ENCODE data around the gene TIFAB.

The TIFAB gene

GRCh38 chr5:135460246-135461033 lies 8.3 kb upstream of the TIFAB start:
- in situ Hi-C loops (cut with MboI; ENCODE audit: low pct_unique_long_range_greater_than_20kb, low sequenced_read_pairs, unreplicated experiment), result loop anchor here (10.0 kb wide), 1 partner anchor 374 kb away; the partner anchor contains the start of gene SLC25A48
- TF ChIP-seq, protein P1, sequence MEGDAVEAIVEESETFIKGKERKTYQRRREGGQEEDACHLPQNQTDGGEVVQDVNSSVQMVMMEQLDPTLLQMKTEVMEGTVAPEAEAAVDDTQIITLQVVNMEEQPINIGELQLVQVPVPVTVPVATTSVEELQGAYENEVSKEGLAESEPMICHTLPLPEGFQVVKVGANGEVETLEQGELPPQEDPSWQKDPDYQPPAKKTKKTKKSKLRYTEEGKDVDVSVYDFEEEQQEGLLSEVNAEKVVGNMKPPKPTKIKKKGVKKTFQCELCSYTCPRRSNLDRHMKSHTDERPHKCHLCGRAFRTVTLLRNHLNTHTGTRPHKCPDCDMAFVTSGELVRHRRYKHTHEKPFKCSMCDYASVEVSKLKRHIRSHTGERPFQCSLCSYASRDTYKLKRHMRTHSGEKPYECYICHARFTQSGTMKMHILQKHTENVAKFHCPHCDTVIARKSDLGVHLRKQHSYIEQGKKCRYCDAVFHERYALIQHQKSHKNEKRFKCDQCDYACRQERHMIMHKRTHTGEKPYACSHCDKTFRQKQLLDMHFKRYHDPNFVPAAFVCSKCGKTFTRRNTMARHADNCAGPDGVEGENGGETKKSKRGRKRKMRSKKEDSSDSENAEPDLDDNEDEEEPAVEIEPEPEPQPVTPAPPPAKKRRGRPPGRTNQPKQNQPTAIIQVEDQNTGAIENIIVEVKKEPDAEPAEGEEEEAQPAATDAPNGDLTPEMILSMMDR (IDR thresholded peaks at IDR 0.05; ENCODE audit: extremely low read depth, insufficient read depth, missing control alignments), result no peak
- DNase-seq (ENCODE audit: low spot score), result no peak

- in situ Hi-C loops (cut with MboI; ENCODE audit: low pct_unique_long_range_greater_than_20kb, low sequenced_read_pairs, unreplicated experiment), result loop anchor here (5.0 kb wide), 1 partner anchor 98 kb away; no protein-coding TSS in a partner anchor
- no peak for DNase-seq (ENCODE audit: low spot score)
Measured at GRCh38 chr5:135458921-135459331, 6.8 kb upstream of the TIFAB start.

GRCh38 chr5:135458356-135458755 lies 6.2 kb upstream of the TIFAB start:
- TF ChIP-seq, protein P1 (IDR thresholded peaks at IDR 0.05; ENCODE audit: extremely low read depth, insufficient read depth, missing control alignments), result no peak
- in situ Hi-C loops (cut with MboI; ENCODE audit: low pct_unique_long_range_greater_than_20kb, low sequenced_read_pairs, unreplicated experiment), result loop anchor here (5.0 kb wide), 1 partner anchor 99 kb away; no protein-coding TSS in a partner anchor

More at GRCh38 chr5:135458921-135459331, 6.8 kb upstream of the TIFAB start:
- TF ChIP-seq, protein P1 (IDR thresholded peaks at IDR 0.05; ENCODE audit: extremely low read depth, insufficient read depth, missing control alignments), result no peak

DNA sequence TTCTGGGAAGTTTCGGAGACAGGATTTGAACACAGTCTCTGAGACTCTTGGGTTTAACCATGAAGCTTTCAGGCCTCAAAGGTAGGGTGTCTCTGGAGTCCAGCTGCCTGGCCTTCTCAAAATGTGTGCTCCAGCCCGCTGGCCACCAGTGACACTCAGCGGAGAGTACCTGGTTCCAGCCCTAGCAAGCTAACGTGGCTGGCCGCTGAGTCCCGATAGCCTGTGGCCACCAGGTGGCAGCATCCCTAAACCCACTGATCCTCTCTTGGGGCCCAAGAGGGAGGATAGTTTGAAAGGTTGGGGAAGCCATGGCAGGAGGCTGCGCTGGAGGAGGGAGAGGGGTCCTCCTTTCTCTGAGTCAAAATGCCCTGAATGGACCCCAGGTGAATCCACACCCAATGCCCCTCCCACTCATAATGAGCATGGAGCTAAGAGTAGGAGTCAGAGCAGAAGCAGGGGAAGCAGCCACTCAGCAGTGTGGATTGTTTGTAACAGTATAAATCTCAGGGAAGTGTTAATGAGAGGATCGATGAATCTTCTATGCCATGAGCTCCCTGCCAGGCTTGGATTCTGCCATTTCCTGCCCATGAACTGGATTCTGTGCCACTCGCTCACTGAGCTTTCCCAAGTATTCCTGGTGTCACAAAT lies 5.4 kb upstream of the TIFAB start:
- DNase-seq (ENCODE audit: low spot score), result peak; percentile 77
- in situ Hi-C loops (cut with MboI; ENCODE audit: low pct_unique_long_range_greater_than_20kb, low sequenced_read_pairs, unreplicated experiment), result loop anchor here (5.0 kb wide), 1 partner anchor 100 kb away; no protein-coding TSS in a partner anchor
- TF ChIP-seq, protein P1 (IDR thresholded peaks at IDR 0.05; ENCODE audit: extremely low read depth, insufficient read depth, missing control alignments), result peak; percentile 97

More at GRCh38 chr5:135458356-135458755, 6.2 kb upstream of the TIFAB start:
- DNase-seq (ENCODE audit: low spot score), result no peak

DNA sequence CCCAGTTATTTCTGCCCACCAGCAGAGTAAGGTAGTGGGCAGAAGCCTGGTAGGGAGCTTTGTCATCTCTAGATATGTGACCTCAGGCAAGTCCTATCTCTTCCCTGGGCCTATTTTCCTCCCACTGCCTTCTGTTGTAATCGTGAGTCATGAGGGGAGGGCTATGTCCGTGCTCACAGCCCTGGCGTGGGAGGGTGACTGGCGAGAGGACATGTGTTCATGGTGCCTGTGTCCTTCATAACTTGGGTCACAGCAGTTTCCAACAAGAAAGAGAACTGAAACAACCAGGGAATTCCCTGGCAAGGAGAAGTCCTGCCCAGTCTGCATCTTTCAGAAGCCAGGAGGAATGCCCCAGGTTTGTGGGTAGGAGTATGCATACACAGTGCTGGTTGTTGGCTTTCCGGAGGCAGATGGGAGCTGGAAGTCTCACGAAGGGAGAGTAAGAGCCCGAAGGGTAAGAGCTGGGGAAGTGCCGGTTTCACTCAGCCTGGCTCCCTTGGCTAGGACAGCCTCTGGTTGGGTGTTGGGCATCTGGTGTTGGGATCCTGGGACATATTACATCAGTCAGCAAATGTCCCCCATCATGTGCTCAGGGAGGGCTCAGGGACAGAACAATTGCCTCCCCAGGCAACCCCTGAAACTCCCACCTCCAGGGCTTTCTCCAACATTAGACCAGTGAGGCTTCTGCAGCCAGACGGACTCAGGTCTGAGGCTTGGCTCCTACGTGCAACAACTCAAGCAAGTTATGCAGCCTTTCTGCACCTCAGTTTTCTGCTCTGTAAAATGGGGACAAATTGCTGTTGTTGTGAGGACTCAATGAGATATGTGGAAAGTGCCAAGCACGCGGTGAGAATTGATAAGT lies 4.3 kb upstream of the TIFAB start:
- TF ChIP-seq, protein P1 (IDR thresholded peaks at IDR 0.05; ENCODE audit: extremely low read depth, insufficient read depth, missing control alignments), result no peak
- peak; percentile 47 for DNase-seq (ENCODE audit: low spot score)
- in situ Hi-C loops (cut with MboI; ENCODE audit: low pct_unique_long_range_greater_than_20kb, low sequenced_read_pairs, unreplicated experiment), result loop anchor here (5.0 kb wide), 1 partner anchor 101 kb away; no protein-coding TSS in a partner anchor

DNA sequence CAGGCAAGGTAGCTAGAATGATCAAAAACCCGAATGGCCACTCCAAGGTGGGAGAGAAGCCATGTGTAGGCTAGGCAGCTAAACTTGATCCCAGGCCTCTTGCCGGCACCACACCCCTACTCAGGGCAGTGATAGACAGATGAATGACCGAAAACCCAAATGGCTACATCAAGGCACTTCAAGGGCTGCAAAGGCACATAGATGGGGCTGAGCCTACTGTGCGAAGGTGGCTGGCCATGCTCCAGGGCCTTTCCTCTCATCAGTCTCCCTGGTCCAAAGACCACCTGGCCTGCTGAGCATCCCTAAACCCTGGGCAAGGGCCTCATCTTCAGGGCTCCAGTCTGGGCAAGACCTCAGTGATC lies 3.7 kb upstream of the TIFAB start:
- DNase-seq (ENCODE audit: low spot score), result no peak
- in situ Hi-C loops (cut with MboI; ENCODE audit: low pct_unique_long_range_greater_than_20kb, low sequenced_read_pairs, unreplicated experiment), result loop anchor here (5.0 kb wide), 1 partner anchor 101 kb away; no protein-coding TSS in a partner anchor
- TF ChIP-seq, protein P1 (IDR thresholded peaks at IDR 0.05; ENCODE audit: extremely low read depth, insufficient read depth, missing control alignments), result no peak

Data from GM13977 (cell line).